ENCODE results near the gene RWDD1. TPM values are rescaled to one million over a fixed set of nuclear protein-coding genes. Genes with fewer than 3 reads are reported as not detected.

Gene RWDD1, protein sequence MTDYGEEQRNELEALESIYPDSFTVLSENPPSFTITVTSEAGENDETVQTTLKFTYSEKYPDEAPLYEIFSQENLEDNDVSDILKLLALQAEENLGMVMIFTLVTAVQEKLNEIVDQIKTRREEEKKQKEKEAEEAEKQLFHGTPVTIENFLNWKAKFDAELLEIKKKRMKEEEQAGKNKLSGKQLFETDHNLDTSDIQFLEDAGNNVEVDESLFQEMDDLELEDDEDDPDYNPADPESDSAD
- 63.2 and 63.8 TPM in 2 replicates for total RNA-seq

DNA sequence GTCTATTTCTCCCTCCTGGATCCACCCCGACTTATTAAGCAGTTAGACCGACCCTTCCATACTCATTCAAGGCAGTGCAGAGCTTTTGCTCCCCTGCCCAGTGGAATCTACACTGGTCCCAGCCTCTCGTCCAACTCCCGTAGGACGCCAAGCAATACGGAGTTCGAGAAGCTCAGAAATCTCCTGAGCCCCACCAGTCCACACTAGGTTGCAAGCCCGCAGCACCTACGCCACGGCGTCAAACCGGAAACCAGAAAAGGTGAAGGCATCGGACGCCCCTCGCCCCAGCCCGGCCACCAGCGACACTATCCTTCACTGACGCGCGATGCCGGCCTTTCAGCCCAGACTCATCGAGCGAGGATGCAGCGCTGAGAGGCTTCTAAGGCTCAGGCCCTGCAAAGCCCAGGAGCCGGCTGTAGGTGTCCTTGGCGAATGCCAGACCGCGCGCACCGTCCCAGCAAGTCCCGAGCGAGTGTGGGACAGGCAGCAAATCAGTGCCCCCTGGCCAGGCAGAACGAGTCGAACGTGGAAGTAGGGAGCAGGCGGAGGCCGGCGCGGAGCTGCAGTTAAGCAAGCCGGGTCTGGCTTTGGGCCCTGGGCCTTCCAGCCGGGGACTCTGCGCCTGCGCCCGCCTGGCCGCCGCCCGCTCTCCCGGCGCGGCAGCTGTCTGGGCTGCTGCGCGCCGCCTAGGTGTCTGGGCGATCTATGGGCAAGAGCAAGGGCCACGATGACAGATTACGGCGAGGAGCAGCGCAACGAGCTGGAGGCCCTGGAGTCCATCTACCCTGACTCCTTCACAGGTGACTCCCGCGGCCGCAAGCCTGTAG, at the start of gene RWDD1:
Gene RWDD1 (plus strand): TSS at position 649 of the 827 bp plus-strand sequence. CDS start 79 bp downstream, at position 728.

DNA sequence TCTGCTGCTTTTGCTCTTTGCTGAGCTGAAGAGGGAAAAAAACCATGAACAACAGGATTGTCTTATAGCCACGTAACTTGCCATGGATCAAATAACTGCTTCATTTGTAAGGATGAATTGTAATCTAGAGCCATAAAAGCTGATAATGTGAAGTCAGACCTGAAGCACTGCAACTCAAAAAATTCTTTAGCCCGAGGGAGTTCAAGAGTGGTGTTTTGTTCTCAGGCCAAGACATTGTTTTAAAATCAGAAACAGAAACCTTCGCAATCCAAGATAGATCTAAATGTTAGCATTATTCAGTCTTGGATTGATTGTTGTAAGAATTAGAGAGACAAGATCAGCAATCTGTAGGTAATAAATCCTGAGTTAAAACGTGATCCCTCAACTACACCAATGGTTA, 25.7 kb upstream of the RWDD1 start, which contains the start of gene TRAPPC3L:
Gene TRAPPC3L (minus strand): TSS at position 34 of the 400 bp plus-strand sequence. CDS start 170 bp downstream, outside the sequence.

DNA sequence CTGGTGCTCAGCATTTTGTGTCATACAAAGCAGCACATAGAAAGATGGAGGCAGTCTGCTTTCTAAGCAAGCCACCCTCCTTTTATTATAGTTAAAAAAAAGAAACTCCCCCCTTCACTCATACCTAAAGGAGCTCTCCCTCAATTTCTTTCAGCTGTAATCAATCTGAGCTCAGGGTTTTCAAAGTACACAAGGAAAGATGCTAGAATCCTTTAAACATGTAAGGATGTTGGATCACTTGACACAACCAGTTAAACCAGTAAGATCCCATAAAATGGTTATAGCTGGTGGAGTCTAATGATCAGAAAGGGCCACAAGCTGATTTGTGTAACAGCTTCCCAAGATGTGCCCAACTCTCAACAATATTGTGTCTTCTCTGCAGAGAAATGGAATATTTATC, 17.9 kb upstream of the RWDD1 start, which contains the start of gene CALHM4:
Gene CALHM4 (plus strand): TSS at position 301 of the 400 bp plus-strand sequence. CDS start 43 bp downstream, at position 344.

GRCh38 chr6:116615937-116616736, 44.8 kb downstream of the RWDD1 start, which contains the start of gene RSPH4A:
TSS of gene RSPH4A (plus strand) at chr6:116616479. CDS start at chr6:116616624, 145 bp downstream.

Other genes with a start within 250 kb of the RWDD1 start
- gene DSE, start 200.6 kb upstream of the RWDD1 start, total RNA-seq = 167 and 173 TPM in 2 replicates
- 1.4 and 3.0 TPM in 2 replicates for gene CALHM6, start 110.1 kb upstream of the RWDD1 start, total RNA-seq
- 3.1 and 4.2 TPM in 2 replicates for gene CALHM5, start 59.9 kb upstream of the RWDD1 start, total RNA-seq
- gene TRAPPC3L, start 25.8 kb upstream of the RWDD1 start, total RNA-seq = 0.11 and 0.13 TPM in 2 replicates
- not detected in 2 replicates for gene CALHM4, start 17.8 kb upstream of the RWDD1 start, total RNA-seq
- gene RSPH4A, start 45.0 kb downstream of the RWDD1 start, total RNA-seq = 0.13 and 0.22 TPM in 2 replicates
- 10.8 and 13.3 TPM in 2 replicates for gene ZUP1, start 97.3 kb downstream of the RWDD1 start, total RNA-seq
- 7.4 and 9.4 TPM in 2 replicates for gene KPNA5, start 109.7 kb downstream of the RWDD1 start, total RNA-seq
- gene FAM162B, start 194.2 kb downstream of the RWDD1 start, total RNA-seq = not detected in 2 replicates

All from articular chondrocyte of knee joint (primary cell).